Hypothalamus (tissue), 51 donors: ENCODE results near the gene ASTN2.
A peak's percentile ranks its signal among the peaks of the same experiment; 100 is the strongest.

Source experiments
- DNase-seq, 51 donors: peaks; one replicate each; lab custom pipeline; 2025; lab: John Stamatoyannopoulos, UW

The ASTN2 gene

GRCh38 chr9:116525611-116526010, 889.2 kb downstream of the ASTN2 start:
- DNase-seq, result no peak

GRCh38 chr9:116524778-116525470, 889.9 kb downstream of the ASTN2 start:
- no peak for DNase-seq

- DNase-seq, result no peak
Measured at GRCh38 chr9:116520218-116520617, 894.6 kb downstream of the ASTN2 start.

- no peak for DNase-seq
Measured at GRCh38 chr9:116516456-116516855, 898.4 kb downstream of the ASTN2 start.

- DNase-seq, result no peak
Measured at GRCh38 chr9:116515541-116515940, 899.3 kb downstream of the ASTN2 start.

GRCh38 chr9:116506685-116507084, 908.2 kb downstream of the ASTN2 start:
- no peak for DNase-seq

- DNase-seq, result no peak
Measured at GRCh38 chr9:116504893-116505480, 909.9 kb downstream of the ASTN2 start.

- no peak for DNase-seq
Measured at GRCh38 chr9:116504081-116504480, 910.8 kb downstream of the ASTN2 start.

GRCh38 chr9:116502746-116503145, 912.1 kb downstream of the ASTN2 start:
- DNase-seq, result no peak

- no peak for DNase-seq
Measured at GRCh38 chr9:116501871-116502270, 913.0 kb downstream of the ASTN2 start.

- no peak for DNase-seq
Measured at GRCh38 chr9:116499986-116500871, 914.6 kb downstream of the ASTN2 start.

GRCh38 chr9:116499434-116499833, 915.4 kb downstream of the ASTN2 start:
- no peak for DNase-seq

- no peak for DNase-seq
Measured at GRCh38 chr9:116497095-116497890, 917.6 kb downstream of the ASTN2 start.

- no peak for DNase-seq
Measured at GRCh38 chr9:116496167-116496566, 918.7 kb downstream of the ASTN2 start.

GRCh38 chr9:116495725-116496124, 919.1 kb downstream of the ASTN2 start:
- DNase-seq, result no peak

GRCh38 chr9:116494815-116495634, 919.8 kb downstream of the ASTN2 start:
- peak in 2 of 51 donors; percentile 10 to 19 for DNase-seq

GRCh38 chr9:116493183-116493860, 921.5 kb downstream of the ASTN2 start:
- DNase-seq, result no peak

- no peak for DNase-seq
Measured at GRCh38 chr9:116491659-116492058, 923.2 kb downstream of the ASTN2 start.

- no peak for DNase-seq
Measured at GRCh38 chr9:116491219-116491618, 923.6 kb downstream of the ASTN2 start.
